HCT116 (cell line): Measurements from ENCODE around the gene PLB1. TPM values are rescaled to one million over a fixed set of nuclear protein-coding genes. Genes with fewer than 3 reads are reported as not detected.

Experiments used
- ATAC-seq: fragments of 200-7000 bp; cut with Tn5 transposase; 2 replicates; pipeline ENCODE4 v1.9.1; 2020; ENCODE audit warnings: mild to moderate bottlenecking, moderate library complexity
- BruUV-seq: library from RNA; stranded (reverse); fragments of 400-500 nt; replicated peaks from 2 replicates; lab custom pipeline; 2021; lab: Mats Ljungman, UMichigan
- CTCF ChIA-PET: fragments of 300-600 bp; sonication (Branson Sonifier 250); formaldehyde crosslinking; loops from one replicate; lab custom pipeline; 2021; ENCODE audit warnings: antibody characterized with exemption; lab: Charles Lee
- POLR2A ChIA-PET: fragments of 300-600, 350-600 bp; sonication (Branson Sonifier 250); formaldehyde crosslinking; loops from one replicate; lab custom pipeline; 2021; ENCODE audit warnings: antibody characterized with exemption; lab: Charles Lee
- RAD21 ChIA-PET, 2 experiments: fragments of 300-600 bp; sonication (Branson Sonifier 250); formaldehyde crosslinking; loops; one replicate each; lab custom pipeline; 2023; ENCODE audit warnings: low total read pairs in 2 of 2; ENCODE audit not compliant: uncharacterized antibody in 2 of 2, unreplicated experiment in 2 of 2, low non-redundant PET in 1 of 2; lab: Charles Lee
- DNase-seq: peaks from one replicate; pipeline ENCODE4 v3.0.0-alpha.2; 2010; ENCODE audit warnings: low read depth, low spot score
- H2AFZ ChIP-seq: fragments of 200-600 bp; shearing (Covaris generic), sonication (generic); 2 replicates; pipeline ENCODE4 v1.6.1; 2017; ENCODE audit warnings: low read depth, mixed run types, mixed read lengths, antibody characterized with exemption, low read length; ENCODE audit not compliant: poor library complexity, severe bottlenecking
- H3K27ac ChIP-seq: 2 replicates; pipeline ENCODE4 v1.5.1; 2012; ENCODE audit warnings: low read depth, low read length
- H3K27me3 ChIP-seq: fragments of 200-600 bp; sonication (generic); 2 replicates; pipeline ENCODE4 v1.6.1; 2016; ENCODE audit warnings: mixed run types, low read length, mixed read lengths; ENCODE audit not compliant: insufficient read depth
- H3K36me3 ChIP-seq, 2 experiments: fragments of 200-500 bp in 1 of 2; fragments of 200-600 bp in 1 of 2; sonication (Bioruptor generic) in 1 of 2; sonication (generic) in 1 of 2; 2 replicates each; pipeline versions ENCODE4 v1.5.1 to v1.6.1; 2014 to 2016; ENCODE audit warnings: low read length in 2 of 2, inconsistent platforms in 1 of 2, mixed read lengths in 1 of 2, mixed run types in 1 of 2; ENCODE audit not compliant: insufficient read depth in 2 of 2, control insufficient read depth in 1 of 2
- H3K4me1 ChIP-seq, 2 experiments: fragments of 200-600 bp in 1 of 2; sonication (generic) in 1 of 2; 2 replicates each; pipeline versions ENCODE4 v1.5.1 to v1.6.1; 2012 to 2017; ENCODE audit warnings: low read length in 2 of 2, inconsistent platforms in 1 of 2, mild to moderate bottlenecking in 1 of 2, mixed read lengths in 1 of 2, mixed run types in 1 of 2, moderate library complexity in 1 of 2; ENCODE audit not compliant: insufficient read depth in 2 of 2, control insufficient read depth in 1 of 2
- H3K4me2 ChIP-seq: fragments of 200-600 bp; sonication (generic); 2 replicates; pipeline ENCODE4 v1.6.1; 2017; ENCODE audit warnings: mixed run types, low read length, mixed read lengths
- H3K4me3 ChIP-seq, 2 experiments: fragments of 200-600 bp in 1 of 2; sonication (generic) in 1 of 2; replicated peaks in 1 of 2; 2 replicates each; pipeline ENCODE4 v1.5.1; 2011 to 2016; ENCODE audit warnings: low read length in 2 of 2, control low read depth in 1 of 2, low read depth in 1 of 2, mild to moderate bottlenecking in 1 of 2, mixed read lengths in 1 of 2, mixed run types in 1 of 2
- H3K79me2 ChIP-seq: fragments of 200-600 bp; sonication (generic); 2 replicates; pipeline ENCODE4 v1.6.1; 2017; ENCODE audit warnings: mild to moderate bottlenecking, mixed run types, low read length, moderate library complexity, mixed read lengths; ENCODE audit not compliant: insufficient read depth
- H3K9ac ChIP-seq: fragments of 200-600 bp; sonication (generic); 2 replicates; pipeline ENCODE4 v1.6.1; 2016; ENCODE audit warnings: low read length, mixed read lengths
- H3K9me2 ChIP-seq: fragments of 200-600 bp; sonication (generic), shearing (Covaris generic); 2 replicates; pipeline ENCODE4 v1.6.1; 2017; ENCODE audit warnings: mixed run types, mild to moderate bottlenecking, moderate library complexity; ENCODE audit not compliant: insufficient read depth
- H3K9me3 ChIP-seq, 2 experiments: fragments of 200-500 bp in 1 of 2; fragments of 200-600 bp in 1 of 2; sonication (Bioruptor generic) in 1 of 2; sonication (generic) in 1 of 2; 2 replicates each; pipeline ENCODE4 v1.6.1; 2014 to 2017; ENCODE audit warnings: low read length in 2 of 2, mixed read lengths in 2 of 2, inconsistent platforms in 1 of 2, low read depth in 1 of 2, mild to moderate bottlenecking in 1 of 2, mixed run types in 1 of 2, moderate library complexity in 1 of 2; ENCODE audit not compliant: control insufficient read depth in 1 of 2, insufficient read depth in 1 of 2
- H4K20me1 ChIP-seq: fragments of 200-600 bp; sonication (generic), shearing (Covaris generic); 2 replicates; pipeline ENCODE4 v1.6.1; 2017; ENCODE audit warnings: mixed run types, mild to moderate bottlenecking, moderate library complexity; ENCODE audit not compliant: insufficient read depth
- ATF3 ChIP-seq: IDR thresholded peaks from 2 replicates; pipeline ENCODE4 v1.6.1; 2012
- CTCF ChIP-seq, 3 experiments: fragments of 200-600 bp in 1 of 3; sonication (generic) in 1 of 3; IDR thresholded peaks in 2 of 3; conservative IDR thresholded peaks in 1 of 3; 2 replicates each; pipeline ENCODE4 v1.5.1; 2012 to 2017; ENCODE audit warnings: low read depth in 2 of 3, low read length in 2 of 3, antibody characterized with exemption in 1 of 3, borderline replicate concordance in 1 of 3, control low read depth in 1 of 3, mild to moderate bottlenecking in 1 of 3, mixed read lengths in 1 of 3, mixed run types in 1 of 3, moderate library complexity in 1 of 3; ENCODE audit not compliant: insufficient read depth in 1 of 3
- EGR1 ChIP-seq: IDR thresholded peaks from 2 replicates; pipeline ENCODE4 v1.6.1; 2012; ENCODE audit warnings: low read depth
- EZH2 ChIP-seq: fragments of 200-600 bp; sonication (generic); IDR thresholded peaks from 2 replicates; pipeline ENCODE4 v1.6.1; 2017; ENCODE audit warnings: antibody characterized with exemption, mixed run types
- EZH2phosphoT487 ChIP-seq: fragments of 200-600 bp; IDR thresholded peaks from 2 replicates; pipeline ENCODE4 v1.6.1; 2018; ENCODE audit warnings: antibody characterized with exemption, borderline replicate concordance
- FOSL1 ChIP-seq: IDR thresholded peaks from 2 replicates; pipeline ENCODE4 v1.6.1; 2012; ENCODE audit warnings: low read depth
- JUND ChIP-seq: IDR thresholded peaks from 2 replicates; pipeline ENCODE4 v1.6.1; 2012
- MAX ChIP-seq: IDR thresholded peaks from 2 replicates; pipeline ENCODE4 v1.6.1; 2012
- POLR2A ChIP-seq: IDR thresholded peaks from 2 replicates; pipeline ENCODE4 v1.7.0; 2011; ENCODE audit warnings: borderline replicate concordance; ENCODE audit not compliant: insufficient read depth, insufficient read length; ENCODE audit errors: extremely low read depth
- POLR2AphosphoS5 ChIP-seq: IDR thresholded peaks from 2 replicates; pipeline ENCODE4 v1.6.1; 2011; ENCODE audit warnings: mild to moderate bottlenecking, low read depth, low read length, moderate library complexity
- SIN3A ChIP-seq: IDR thresholded peaks from 2 replicates; pipeline ENCODE4 v1.6.1; 2012; ENCODE audit warnings: low read depth
- SP1 ChIP-seq: IDR thresholded peaks from 2 replicates; pipeline ENCODE4 v1.6.1; 2012; ENCODE audit warnings: low read depth
- SRF ChIP-seq: IDR thresholded peaks from 2 replicates; pipeline ENCODE4 v1.6.1; 2012; ENCODE audit warnings: low read depth
- TCF7L2 ChIP-seq: IDR thresholded peaks from 2 replicates; pipeline ENCODE4 v1.7.0; 2011; ENCODE audit warnings: borderline replicate concordance, inconsistent platforms; ENCODE audit not compliant: insufficient read depth, insufficient read length; ENCODE audit errors: extremely low read depth
- YY1 ChIP-seq: IDR thresholded peaks from 2 replicates; pipeline ENCODE4 v1.6.1; 2011; ENCODE audit warnings: low read length, low read depth, moderate library complexity, mild to moderate bottlenecking; ENCODE audit not compliant: insufficient replicate concordance; ENCODE audit errors: extremely low read depth
- intact Hi-C: fragments of 100-400 bp; cut with micrococcal nuclease; formaldehyde crosslinking; loops from 2 replicates; pipeline ENCODE4 v1.10.0; 2022
- total RNA-seq: library from RNA; stranded (reverse); gene quantifications from one replicate; pipeline ENCODE4 v1.2.1, GENCODE V29; 2021; ENCODE audit not compliant: unreplicated experiment

Gene PLB1
- total RNA-seq, 1 experiment from 2014 or later, result 0.49 TPM

GRCh38 chr2:28693223-28693622 is 197.4 kb downstream of the PLB1 start:
- POLR2A ChIA-PET, result no interaction called here
- no peak for ATAC-seq
- no peak overlapping the region for H3K27ac ChIP-seq
- RAD21 ChIA-PET, result no interaction called here
- H3K4me2 ChIP-seq, result no peak overlapping the region
- TF ChIP-seq SRF, result no peak
- no peak for TF ChIP-seq EZH2phosphoT487
- TF ChIP-seq JUND, result no peak
- no peak for TF ChIP-seq SP1
- no peak for TF ChIP-seq ATF3
- no peak for TF ChIP-seq FOSL1
- TF ChIP-seq POLR2AphosphoS5, result no peak
- TF ChIP-seq MAX, result no peak
- no peak for TF ChIP-seq YY1
- no peak for TF ChIP-seq TCF7L2
- TF ChIP-seq POLR2A, result no peak
- TF ChIP-seq EZH2, result no peak
- no peak for TF ChIP-seq EGR1
- TF ChIP-seq CTCF (IDR thresholded peaks at IDR 0.05 in 2 of 3, conservative IDR thresholded peaks at IDR 0.05 in 1 of 3; ENCODE audit: borderline replicate concordance in 1 of 3, insufficient read depth in 1 of 3, low read depth in 2 of 3, low read length in 2 of 3), result no peak
- TF ChIP-seq SIN3A, result no peak
- TF ChIP-seq, all 23 proteins: peak for 0
- H3K4me3 ChIP-seq, result no peak overlapping the region
- no TSS peak for BruUV-seq
- H2AFZ ChIP-seq, result no peak overlapping the region
- CTCF ChIA-PET, result no interaction called here
- H3K9ac ChIP-seq, result no peak overlapping the region
- no peaks in the 10 kb centered on the region for H3K9me2 ChIP-seq
- no peaks in the 10 kb centered on the region for H3K27me3 ChIP-seq
- H3K79me2 ChIP-seq, result no peaks in the 10 kb centered on the region
- H3K9me3 ChIP-seq, result no peaks in the 10 kb centered on the region
- no peaks in the 10 kb centered on the region for H3K36me3 ChIP-seq
- DNase-seq, result no peak
- H3K4me1 ChIP-seq, result peaks cover 5 to 15% of the 10 kb centered on the region in 2 experiments; a peak in 3 of 4 replicates
- intact Hi-C loops, result no loop called here
- H4K20me1 ChIP-seq, result no peaks in the 10 kb centered on the region

Other genes starting within 250 kb of the PLB1 start
- gene FOSL2, start 103.2 kb upstream of the PLB1 start, total RNA-seq, result 44.8 TPM